Neural progenitor cell (in vitro differentiated cells): ENCODE measurements around the gene TNFRSF25.

ENCODE experiments used
- CTCF ChIP-seq: fragments of 200-600 bp; sonication (generic); IDR thresholded peaks from 2 replicates; pipeline ENCODE4 v1.5.1; 2017; ENCODE audit warnings: antibody characterized with exemption, mild to moderate bottlenecking
- EZH2 ChIP-seq: fragments of 200-600 bp; sonication (generic); IDR thresholded peaks from 2 replicates; pipeline ENCODE4 v1.6.1; 2017; ENCODE audit warnings: antibody characterized with exemption, mild to moderate bottlenecking, moderate library complexity

GRCh38 chr1:6462412-6463119 is 3.4 kb downstream of the TNFRSF25 start:
- TF ChIP-seq EZH2 = no peak
- no peak for TF ChIP-seq CTCF
